HL-60 (cell line): ENCODE results near the gene PIK3IP1.

Source experiments
- CTCF ChIP-seq: IDR thresholded peaks from one replicate; pipeline ENCODE4 v1.5.1; 2011; ENCODE audit warnings: low read length, control low read depth, inconsistent platforms; ENCODE audit not compliant: insufficient read depth
- GABPA ChIP-seq: IDR thresholded peaks from 2 replicates; pipeline ENCODE4 v1.6.1; 2012; ENCODE audit warnings: low read depth
- POLR2AphosphoS5 ChIP-seq: IDR thresholded peaks from 2 replicates; pipeline ENCODE4 v1.6.1; 2012; ENCODE audit warnings: low read depth
- REST ChIP-seq: IDR thresholded peaks from 2 replicates; pipeline ENCODE4 v1.6.1; 2012; ENCODE audit warnings: low read depth; ENCODE audit not compliant: insufficient replicate concordance
- SPI1 ChIP-seq: IDR thresholded peaks from 2 replicates; pipeline ENCODE4 v1.6.1; 2012; ENCODE audit warnings: low read depth, mild to moderate bottlenecking, borderline replicate concordance

- TF ChIP-seq CTCF (no peak), REST (no peak), GABPA (no peak), POLR2AphosphoS5 (no peak), SPI1 (no peak)
Observed at GRCh38 chr22:31334329-31334728, 42.0 kb upstream of the PIK3IP1 start.
